Midbrain (tissue), 1 donor: ENCODE results near the gene SELENON.

Source experiments
- DNase-seq: peaks from one replicate; lab custom pipeline; 2025; lab: John Stamatoyannopoulos, UW

SELENON gene

DNA sequence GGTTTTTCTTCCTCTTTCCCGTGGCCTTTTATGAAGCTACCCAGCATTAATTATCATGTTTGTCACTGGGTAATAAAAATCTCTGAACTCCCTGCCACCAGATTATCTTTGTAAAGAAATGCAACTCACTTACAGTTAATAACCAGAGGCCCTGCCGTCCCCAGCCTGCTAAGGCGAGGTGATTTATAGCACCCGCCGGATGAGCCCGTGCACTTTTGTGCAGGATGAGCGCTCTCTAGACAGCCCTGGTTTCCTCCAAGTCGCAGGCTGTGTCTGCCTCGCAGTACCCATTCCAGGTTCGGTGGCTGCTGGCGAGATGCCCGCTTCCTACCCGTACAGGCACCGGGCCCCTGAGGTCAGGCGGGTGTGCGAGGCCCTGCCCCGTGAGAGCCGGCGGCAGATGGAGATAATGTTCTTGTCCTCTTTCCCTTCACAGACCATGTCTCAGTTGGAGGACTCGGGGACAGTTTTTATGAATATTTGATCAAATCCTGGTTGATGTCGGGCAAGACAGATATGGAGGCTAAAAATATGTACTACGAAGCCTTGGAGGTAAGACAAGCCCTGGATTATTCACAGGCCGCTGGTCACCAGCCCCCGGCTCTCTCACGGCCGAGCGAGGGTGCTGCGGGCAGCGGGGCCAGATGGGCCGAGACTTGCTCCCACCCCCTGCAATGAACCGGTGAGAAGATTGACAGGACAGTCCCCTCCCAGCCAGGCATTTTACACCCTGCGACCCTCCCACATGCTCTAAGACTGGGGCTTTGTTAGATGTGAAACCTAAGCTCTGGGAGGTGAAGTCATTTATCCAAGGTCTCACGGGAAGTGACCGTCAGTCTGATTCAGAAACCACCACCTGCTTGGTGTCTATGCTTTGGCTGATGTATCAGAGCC lies 28.5 kb upstream of the SELENON start:
- DNase-seq, result no peak

DNA sequence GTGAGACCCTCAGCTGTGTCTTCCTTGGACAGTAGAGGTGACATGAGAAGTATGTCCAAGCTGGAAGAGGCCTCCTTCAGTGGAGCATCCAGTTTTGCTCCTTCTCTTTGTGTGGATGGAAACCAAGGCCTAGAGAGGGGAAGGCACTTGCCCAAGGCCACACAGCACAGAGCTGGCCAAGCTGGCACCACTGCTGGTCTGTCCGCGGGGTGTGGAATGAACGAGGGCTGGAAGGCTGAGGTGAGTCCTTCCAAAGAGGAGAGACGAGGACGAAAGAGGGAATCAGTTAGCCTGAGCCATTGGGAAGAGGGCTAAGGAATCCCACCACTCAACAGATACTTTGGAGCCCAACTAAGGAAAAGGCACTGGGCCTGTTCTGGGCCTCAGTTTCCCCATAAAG lies 27.8 kb upstream of the SELENON start:
- no peak for DNase-seq

DNA sequence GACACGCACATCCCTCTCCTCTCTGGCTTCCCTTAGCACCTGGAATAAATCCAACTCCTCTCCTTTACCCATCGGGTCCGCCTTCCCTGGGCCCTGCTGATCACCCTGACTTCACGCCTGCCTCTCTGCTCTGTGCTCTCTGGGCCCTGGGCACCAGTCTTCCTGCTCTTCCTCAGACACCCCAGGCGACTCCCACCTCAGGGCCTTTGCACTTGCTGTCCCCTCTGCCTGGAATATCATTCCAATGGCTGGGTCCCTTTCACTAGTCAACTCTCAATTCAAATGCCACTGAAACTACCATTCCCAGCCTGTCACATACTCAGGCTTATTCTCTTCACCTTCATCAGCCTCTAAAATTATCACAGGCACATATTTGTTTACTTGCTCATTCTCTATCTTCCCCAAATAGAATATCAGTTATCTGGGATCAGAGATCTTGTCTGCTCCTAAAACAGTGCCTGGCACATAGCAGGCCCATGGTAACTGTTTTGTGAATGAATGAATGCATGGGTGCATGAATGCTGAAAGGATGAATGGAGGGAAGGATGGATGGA lies 27.2 kb upstream of the SELENON start:
- no peak for DNase-seq

DNA sequence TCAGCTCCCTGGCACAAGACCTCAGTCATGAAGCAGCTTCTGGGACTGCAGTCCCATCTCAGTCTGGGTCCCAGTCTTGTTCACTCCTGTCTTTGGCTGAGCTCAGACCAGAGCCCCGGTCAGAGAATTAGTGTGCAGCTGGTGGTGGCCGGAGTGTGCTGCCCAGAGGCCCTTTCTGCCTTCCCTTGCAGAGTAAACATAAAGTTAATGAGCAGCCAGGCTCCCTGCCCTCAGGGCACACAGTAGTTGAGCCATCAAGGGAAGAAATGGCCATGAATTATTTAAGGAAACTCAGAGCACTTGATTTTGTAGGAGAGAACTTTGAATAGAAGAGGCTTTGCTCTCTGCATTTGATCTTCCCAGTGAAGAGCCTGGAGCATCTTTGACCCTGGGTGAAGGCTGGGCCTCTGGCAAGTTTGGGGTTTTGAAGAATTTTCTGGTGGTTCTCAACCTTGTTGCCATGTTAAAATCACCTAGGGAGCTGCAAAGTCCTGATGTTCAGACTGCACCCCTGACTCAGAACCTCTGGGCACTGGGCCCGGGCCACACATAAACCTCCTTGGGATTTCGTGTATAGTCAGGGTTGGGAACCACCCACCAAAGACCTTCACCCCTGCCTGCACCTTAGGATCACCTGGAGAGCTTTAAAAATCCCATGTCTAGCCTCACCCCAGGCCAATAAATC lies 26.4 kb upstream of the SELENON start:
- no peak for DNase-seq

GRCh38 chr1:25774206-25774803 lies 25.7 kb upstream of the SELENON start:
- DNase-seq, result no peak

DNA sequence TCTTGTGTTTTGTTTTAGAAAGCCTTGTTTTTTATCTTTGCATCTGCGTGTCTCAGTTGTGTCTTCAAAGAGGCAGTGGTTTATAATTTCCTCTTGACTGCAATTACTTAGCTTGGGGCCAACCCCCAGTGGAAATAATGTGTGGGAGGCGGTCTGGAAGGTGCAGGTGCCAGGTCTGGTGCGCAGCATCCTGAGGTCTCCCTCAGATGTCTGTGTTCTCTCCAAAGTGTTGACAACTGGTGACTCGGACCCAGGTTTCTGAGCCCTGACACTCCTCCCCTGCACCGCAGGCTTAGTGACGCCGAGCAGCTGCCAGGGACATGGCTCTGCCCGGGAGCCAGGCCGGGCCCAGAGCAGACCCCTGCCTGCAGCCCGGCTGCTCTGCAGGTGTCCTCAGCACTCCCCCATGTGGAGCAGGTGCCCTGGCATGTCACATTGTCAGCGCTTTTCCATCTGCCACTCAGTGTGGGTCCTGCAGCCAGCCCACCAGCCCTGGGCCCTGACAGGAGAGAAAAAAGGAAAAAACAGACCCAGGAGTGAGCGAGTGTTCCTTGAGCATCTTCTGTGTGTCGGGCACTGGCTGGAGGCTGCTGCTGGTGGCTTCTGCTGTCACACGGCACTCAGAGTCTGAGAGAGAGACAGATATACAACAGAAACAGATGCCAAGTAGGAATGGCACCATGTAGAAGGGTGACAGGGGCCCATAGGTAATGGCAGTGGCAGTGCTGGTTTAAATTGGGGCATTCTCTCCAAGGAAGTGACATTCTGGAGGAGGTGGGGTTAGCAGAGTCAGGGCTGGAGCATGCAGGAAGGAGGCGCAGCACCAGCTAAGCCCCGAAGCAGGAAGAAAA lies 24.8 kb upstream of the SELENON start:
- no peak for DNase-seq

GRCh38 chr1:25779388-25779787 lies 20.6 kb upstream of the SELENON start:
- DNase-seq, result no peak

- DNase-seq, result no peak
These were observed 20.1 kb upstream of the SELENON start for GRCh38 chr1:25779894-25780293.

- DNase-seq, result no peak
These were observed 19.5 kb upstream of the SELENON start for GRCh38 chr1:25780318-25781129.

- no peak for DNase-seq
These were observed 18.9 kb upstream of the SELENON start for GRCh38 chr1:25781130-25781433.

DNA sequence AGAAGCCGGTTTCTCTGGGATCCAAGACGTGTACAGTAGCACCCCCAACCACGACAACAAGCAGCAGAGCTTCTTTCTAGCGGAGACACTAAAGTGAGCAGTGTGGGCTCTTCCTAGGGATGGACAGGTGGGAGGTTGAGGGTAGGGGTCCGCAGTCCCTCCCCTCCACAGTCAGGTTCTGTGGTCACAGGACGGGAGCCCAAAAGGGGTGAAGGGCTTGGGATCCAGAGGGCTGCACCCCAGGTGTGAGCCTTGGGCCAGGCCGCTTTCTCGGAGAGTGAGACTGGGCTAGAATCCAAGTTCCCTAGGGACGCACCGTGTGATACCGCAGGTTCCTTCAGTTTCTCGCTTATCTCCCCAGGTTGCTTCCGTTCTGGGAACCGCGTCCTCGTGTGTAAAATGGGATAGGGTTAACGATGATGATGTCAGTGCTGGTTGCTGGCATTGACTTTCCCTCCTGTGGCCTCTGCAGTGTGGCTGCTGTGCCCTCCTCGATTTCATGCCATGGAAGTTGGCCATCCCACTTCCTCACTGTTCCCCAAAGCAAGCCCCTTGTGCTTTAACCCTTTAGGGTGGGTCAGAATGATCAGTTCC lies 17.3 kb upstream of the SELENON start:
- DNase-seq, result no peak

DNA sequence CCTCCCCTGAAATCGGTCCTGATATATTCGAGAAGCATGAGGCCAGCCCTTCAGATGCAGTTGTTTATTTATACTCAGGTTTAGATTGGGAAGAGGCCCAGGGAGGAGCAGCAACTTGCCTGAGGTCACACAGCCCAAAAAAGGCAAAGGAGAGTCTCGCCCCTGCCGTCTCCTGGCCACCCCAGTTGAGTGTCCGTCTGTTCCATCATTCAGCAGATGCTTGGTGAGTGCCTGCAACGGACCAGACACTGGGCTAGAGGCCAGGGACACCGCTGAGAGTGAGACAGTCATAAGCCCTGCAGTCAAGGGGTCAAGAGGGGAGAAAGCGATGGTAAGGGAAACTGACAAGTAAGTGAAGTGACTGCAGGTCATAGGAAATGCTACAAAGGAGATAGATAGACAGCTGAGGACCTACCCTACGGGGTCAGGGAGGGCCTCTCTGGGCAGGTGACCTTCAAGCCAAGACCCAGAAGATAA lies 15.4 kb upstream of the SELENON start:
- no peak for DNase-seq

GRCh38 chr1:25785333-25786067 lies 14.5 kb upstream of the SELENON start:
- DNase-seq, result no peak

- DNase-seq, result no peak
These were observed 12.9 kb upstream of the SELENON start for GRCh38 chr1:25786887-25787759.

DNA sequence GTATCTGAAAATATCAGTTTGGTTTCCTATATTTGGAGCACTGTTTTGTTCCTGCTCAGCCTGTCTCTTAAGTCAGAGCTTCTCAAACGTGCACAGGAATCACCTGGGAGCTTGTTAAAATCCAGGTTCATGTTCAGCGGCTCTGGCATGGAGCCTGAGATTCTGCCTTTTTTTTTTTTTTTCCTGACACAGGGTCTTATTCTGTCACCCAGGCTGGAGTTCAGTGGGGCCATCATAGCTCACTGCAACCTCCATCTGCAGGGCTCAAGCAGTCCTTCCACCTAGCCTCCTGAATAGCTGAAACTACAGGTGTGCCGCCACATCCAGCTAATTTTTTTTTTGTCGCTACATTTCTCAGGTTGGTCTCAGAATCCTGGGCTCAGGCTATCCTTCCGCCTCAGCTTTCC lies 12.2 kb upstream of the SELENON start:
- DNase-seq, result no peak

DNA sequence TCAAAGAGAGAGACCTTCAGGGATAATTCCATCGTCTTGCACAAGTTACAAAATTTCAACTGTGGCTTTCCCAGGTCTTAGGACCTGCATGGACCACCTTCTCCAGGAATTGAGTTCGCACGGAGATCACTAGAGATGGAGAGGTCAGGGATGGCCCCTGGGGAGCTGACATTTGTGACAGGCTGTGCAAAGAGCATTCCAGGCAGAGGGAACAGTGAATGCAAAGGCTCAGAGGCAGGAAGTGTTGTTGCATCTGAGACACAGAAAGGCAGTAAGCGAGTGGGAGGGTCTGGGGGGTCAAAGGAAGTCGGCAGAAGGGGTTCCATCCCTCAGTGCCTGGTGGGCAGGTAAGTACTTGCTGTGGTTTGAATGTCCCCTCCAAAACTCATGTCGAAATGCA lies 9.5 kb upstream of the SELENON start:
- no peak for DNase-seq

- DNase-seq, result no peak
These were observed 7.9 kb upstream of the SELENON start for GRCh38 chr1:25792115-25792514.

GRCh38 chr1:25793585-25794170 lies 6.3 kb upstream of the SELENON start:
- no peak for DNase-seq
